Islet of Langerhans (tissue), 1 donor: ENCODE results near the gene TCF7.

Source experiments
- FAIRE-seq: peaks from one replicate; lab custom pipeline; 2011; peaks lifted over from hg19 to GRCh38; lab: Jason Lieb, UNC

The TCF7 gene

DNA sequence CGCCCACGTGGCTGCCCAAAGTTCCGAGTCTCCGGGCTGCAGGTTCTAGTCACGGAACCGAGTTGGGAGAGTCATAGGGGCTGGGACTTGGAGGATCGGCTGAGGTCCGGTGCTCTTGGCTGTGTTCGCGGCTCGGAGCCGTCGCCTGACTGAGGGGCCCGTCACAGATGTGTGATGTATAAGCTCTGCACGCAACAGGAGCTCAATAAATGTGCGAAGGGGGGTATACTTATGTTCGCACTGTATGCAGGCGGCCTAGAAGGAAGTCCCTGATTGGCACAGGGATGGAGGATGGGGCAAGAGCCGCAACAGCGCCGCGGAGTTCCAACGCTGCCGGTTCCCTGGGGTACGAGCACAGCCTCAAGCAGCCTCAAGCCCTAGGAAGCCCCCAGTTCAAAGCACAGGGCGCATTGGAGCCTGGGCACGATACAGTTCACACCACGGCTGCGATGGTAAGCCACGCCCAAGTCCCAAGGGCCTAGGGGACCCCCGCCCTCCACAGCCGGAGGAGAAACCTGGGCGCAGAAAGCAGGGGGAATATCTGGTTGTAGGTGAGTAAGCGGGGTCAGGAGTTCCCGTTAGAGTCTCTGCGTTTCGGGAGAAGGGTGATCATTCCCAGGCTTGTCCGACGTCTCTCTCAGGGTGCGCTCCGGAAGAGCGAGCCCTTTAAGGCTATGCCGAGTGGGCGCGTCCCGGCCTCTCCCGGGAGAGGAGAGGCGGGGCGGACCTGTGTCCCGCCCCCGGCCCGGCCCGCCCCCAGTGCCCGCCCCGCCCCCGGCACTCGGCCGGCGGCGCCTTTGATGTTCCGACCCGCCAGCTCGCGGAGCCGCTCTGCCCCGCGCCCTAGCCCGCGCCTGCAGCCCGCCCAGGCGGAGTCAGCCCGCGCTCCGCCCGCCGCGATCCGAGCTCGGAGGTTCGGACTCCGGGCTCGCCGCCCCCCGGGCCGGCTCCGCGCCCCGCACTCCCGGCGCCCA lies at the start of gene TCF7:
TCF7 (plus strand) TSS at position 780 of the 974 bp plus-strand sequence. CDS start 226 bp downstream, outside the sequence.
- no peak for FAIRE-seq

DNA sequence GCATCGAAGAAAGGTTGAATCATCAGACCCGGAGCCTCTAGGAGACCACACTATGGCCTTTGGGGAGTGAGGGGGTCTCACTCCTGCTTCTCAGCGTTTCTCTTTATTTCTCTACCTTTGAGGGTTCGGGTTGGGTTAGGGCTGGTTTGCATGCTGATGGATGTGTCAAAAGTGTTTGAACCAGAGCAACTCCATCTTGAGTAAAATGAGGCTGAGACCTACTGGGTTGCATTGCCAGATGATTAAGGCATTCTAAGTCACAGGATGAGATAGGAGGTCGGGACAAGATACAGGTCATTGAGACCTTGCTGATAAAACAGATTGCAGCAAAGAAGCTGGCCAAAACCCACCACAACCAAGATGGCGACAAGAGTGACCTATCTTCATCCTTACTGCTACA lies 44.9 kb upstream of the TCF7 start:
- FAIRE-seq: no peak

DNA sequence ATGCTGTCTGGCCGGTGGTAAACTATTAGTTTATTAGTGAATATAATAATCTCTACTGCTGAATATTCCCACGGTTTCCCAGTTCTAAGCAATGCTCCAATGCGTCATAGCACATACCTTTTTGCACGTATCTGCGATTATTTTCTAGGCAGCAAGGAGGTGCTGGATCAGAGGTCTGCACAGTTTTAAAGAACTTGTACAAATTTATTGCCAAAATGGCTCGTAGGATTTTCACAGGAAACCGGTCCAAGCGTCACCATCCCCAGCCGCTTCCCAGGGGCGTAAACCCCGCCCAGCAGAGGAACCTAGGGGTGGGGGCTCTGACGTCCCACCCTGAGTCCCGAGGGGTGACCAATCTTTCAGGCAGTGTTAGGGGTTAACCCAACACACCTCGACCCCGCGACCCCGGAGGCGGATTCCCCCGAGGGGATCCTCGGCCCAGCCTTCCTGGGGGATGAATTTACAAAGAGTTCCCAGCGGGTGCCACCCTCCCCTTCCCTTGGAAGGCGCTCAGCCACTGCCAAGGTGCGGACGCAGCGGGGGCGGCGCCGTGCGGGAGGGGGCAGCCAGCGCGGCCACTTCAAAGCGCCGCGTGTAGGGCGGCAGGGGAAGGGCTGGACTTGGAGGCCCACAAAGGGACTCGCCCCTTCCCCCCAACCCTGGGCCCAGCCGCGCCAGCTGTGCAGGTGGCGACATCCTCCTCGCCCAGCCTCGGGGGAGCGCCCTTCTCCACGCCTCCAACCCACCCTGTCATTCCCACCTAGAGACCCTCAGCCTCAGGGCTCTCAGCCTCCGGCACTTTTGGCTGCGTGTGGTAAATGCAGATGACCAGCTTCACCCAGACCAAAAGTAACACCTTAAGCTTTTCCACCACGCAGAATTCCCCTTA lies 43.5 kb upstream of the TCF7 start:
- no peak for FAIRE-seq

DNA sequence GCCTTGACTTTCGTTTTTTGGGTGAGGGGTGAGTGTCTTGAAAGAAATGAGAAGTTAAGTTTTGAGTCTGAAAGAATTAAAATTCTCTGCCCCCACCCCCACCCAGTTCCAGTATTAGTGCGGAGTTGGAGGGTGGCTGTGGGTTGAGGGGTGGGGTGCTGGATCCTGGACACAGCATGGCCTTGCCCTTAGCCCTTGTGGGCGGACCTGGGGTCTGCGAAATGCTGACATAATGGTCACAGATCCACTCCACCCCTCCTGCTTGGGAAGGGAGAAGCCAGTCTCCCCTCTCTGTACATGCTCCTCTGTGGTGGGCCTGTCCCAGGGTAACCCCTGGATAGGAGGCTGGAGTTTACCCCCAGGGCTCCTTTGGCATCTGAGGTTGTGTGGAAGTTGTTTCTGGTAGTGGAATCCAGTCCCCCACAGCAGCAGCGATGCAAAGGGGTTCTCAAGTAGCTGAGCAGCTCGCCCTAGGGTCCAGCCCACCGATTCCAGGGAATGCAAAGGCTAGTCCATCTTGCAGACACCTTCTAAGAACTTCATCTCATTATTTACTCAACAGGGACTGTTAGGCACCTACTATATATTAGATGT lies 42.8 kb upstream of the TCF7 start:
- FAIRE-seq: no peak

DNA sequence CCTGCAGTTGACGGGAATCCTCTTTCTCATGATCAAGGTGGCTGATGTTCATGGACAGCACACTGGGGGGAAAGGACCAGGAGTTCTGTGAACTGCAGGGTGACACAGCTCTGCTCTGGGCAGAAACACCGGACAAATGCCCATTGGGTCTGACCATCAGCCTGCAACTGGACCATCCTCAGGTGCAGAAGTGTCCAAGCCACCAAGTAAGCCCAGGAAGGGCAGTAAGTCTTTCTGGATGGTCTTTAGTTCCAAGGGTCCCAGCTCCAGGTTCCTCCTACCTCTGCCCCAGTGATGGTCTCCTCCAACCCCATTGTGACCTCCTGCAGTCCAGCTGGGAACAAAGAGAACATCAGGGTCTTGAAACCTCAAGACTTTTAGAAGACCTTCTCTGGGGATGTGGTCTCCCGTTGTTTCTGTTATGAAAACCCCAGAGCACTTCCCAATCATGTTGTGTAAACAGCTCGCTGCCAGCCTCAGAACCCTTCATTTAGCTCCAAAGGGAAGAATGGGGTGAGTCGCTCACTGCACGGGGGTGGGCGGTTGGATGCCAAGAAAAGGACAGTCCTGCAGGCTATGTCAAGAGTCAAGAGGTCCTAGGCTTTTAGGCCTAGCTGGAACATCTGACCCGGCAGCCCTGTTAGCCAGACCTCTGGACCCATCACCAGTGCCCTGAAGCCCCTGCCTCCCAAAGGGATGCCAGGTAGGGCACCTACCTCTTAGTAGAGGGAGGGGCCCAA lies 41.8 kb upstream of the TCF7 start:
- no peak for FAIRE-seq

DNA sequence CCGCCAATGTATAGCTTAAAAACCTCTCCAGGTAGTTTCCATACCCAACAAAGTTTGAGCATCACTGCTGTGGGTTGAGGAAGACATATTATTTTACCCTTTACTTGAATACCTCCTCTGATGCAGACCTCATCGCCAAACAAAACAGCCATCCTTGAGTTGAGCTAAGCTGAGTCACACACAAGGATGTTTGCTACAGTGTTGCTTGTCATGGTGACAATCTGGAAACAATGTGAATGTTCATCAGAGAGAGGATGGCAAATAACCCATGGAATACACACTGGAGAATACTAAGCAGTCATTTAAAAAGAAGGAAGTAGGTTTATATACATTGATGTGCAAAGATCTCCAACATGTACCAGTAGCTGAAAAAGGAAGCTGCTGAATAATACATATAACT lies 41.1 kb upstream of the TCF7 start:
- no peak for FAIRE-seq

GRCh38 chr5:134075102-134075501 lies 39.4 kb upstream of the TCF7 start:
- no peak for FAIRE-seq

DNA sequence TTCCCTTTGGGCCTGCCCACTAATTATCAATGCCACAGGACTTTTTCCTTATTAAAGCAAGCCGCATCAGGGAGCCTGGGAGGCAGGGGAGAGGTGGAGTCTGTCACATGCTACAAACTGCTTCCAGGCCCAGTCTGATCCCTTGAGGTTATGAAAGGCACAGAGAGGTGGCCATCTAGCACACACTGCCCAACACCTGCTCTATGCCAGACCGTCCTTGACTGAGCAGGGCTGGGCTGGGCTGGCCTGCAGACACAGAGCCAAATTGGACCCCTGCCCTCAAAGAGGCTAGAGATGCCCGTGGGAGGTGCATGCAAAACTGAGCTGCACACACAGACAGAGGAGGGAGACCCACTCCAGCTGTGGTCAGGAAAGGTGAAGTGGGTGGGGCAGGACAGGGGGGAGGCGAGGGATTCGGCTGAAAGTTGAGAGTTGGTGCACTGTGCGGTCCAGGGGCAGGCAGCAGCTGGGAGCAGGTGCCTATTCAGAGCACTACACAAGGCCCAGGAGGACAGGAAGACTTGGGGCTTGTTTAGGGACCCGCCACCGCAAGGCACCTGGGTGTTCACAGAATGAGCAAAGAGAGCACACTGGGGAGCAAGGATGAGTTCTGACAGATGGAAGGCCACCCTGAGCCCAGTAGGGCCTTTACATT lies 36.4 kb upstream of the TCF7 start:
- no peak for FAIRE-seq

GRCh38 chr5:134079748-134080581 lies 34.5 kb upstream of the TCF7 start:
- no peak for FAIRE-seq

- no peak for FAIRE-seq
Observed at GRCh38 chr5:134082264-134082992, 32.1 kb upstream of the TCF7 start.

GRCh38 chr5:134083517-134083916 lies 31.0 kb upstream of the TCF7 start:
- FAIRE-seq: no peak

DNA sequence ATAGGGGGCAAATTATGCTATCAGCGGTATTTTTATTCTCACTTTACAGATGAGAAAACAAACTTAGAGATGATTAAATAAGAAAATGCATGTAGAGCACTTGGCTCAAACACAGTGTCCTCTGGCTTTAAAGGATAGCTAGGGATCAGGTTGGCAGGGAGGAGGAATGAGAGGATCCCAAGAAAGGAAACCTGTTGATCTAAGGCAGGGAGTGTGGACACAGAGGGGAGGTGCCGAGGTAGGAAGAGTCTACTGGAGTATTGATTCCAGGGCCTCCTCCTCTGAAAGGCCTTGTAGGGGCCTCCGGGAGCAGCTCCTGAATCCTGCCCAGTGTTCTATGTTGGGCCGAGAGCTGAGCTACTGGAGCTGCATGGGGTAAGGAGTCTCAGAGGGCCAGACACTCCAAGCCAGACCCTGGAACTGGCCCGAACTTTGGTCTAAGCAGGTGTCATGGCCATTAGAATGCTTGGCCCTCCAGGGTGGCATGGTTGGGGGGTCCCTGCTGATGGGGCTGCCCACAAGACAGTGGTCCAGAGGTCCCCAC lies 30.4 kb upstream of the TCF7 start:
- no peak for FAIRE-seq

DNA sequence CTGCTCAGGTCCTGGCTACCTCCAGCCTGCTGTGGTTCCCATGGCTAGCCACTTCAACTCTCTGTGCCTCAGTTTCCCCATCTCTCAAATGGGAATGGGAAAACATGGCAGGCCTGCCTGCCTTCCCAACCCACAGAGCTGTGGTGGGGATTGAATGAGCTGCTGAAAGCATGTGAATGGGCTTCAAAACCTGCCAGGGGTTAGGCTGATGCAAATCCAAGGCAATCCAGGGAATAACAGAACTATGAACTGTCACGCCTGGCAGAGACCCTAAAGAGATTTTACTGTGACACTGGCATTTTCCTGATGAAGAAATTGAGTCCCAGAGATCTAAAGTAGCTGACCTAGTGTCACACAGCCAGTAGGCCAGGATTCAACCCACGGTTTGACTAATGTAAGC lies 29.9 kb upstream of the TCF7 start:
- no peak for FAIRE-seq

GRCh38 chr5:134085411-134085810 lies 29.1 kb upstream of the TCF7 start:
- FAIRE-seq: no peak

DNA sequence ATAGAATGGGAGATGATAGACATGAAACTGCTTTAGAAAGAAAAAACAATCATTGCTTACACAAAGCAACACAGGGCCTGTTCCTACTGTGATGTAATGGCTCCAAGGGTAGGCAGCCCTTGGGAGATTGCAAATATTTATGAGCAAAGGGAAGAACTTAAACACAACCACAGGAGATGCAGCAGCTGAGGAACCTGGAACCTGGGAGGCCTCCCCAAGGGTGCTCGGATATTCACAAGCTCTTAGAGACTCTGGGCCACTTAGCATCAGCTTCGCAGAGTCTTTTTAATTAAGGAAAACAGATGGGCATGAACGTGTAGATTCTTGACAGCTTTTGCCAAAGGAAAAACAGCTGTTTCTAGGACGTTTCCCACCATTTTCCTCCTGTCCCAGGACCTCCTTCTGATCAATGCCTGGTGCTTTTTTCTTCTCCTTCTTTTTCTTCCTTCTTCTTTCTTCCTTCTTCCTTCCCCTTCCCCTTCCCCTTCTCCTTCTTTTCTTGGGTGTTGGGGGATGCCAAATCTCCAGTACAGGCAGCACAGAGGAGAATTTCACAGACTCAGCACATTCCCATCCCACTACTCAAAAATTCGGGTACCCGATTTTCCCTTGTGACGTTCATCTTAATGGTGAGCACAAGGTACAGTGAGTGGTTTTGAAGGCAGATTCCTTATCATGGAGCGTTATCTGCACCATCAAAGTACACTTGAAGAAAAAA lies 28.1 kb upstream of the TCF7 start:
- no peak for FAIRE-seq

GRCh38 chr5:134086943-134087305 lies 27.6 kb upstream of the TCF7 start:
- FAIRE-seq: no peak

DNA sequence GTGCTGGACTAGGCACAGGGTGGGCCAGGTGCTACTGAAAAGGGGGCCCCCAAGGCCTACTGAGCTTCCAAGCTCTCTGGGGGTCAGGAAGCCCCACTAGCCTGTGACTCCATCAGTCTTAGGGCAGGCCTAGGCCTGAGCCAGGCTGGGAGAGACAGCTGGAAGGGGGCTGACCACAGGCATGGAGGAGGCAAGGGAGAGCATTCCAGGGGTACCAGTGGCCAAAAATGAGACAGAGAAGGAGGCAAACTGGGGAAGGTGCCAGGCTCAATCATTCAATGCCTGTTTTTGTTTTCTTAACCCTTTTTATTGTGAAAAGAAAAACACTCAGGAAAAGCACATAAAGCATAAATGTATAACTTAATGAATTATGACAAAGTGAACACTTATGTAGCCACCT lies 26.2 kb upstream of the TCF7 start:
- no peak for FAIRE-seq

GRCh38 chr5:134088994-134089560 lies 25.4 kb upstream of the TCF7 start:
- FAIRE-seq: no peak

DNA sequence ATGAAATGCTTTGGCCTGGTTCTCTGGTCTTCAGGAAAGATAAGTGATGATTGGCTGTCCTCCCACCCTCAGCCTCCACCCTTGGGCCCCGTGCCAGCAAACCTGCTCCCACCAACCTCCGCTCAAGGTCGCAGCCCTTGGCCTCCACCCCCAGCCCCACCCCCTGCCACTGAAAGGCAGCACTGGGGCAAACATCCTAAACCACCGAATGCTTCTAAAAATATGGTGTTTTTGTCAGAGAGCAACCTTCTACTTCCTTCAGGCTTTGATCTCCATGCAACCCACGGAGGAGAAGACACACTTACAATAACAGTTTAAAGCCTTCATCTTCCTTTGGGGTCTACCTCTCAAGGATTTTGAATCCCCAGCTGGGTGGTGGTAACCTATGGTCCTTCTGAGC lies 24.0 kb upstream of the TCF7 start:
- FAIRE-seq: no peak
